HepG2 (cell line): ENCODE data around the gene FAAP100. TPM values are rescaled to one million over a fixed set of nuclear protein-coding genes. Genes with fewer than 3 reads are reported as not detected.

Experiments
- BCL3 ChIP-seq: sonication (generic); formaldehyde crosslinking; IDR thresholded peaks from 2 replicates; pipeline ENCODE4 v1.5.1; 2020; ENCODE audit warnings: mild to moderate bottlenecking, missing genetic modification reagents, moderate library complexity
- CHCHD3 ChIP-seq: sonication (generic); formaldehyde crosslinking; IDR thresholded peaks from 2 replicates; pipeline ENCODE4 v1.8.0; 2022; ENCODE audit warnings: mild to moderate bottlenecking, missing genetic modification reagents, moderate library complexity
- E2F5 ChIP-seq: sonication (generic); formaldehyde crosslinking; conservative IDR thresholded peaks from 2 replicates; pipeline ENCODE4 v1.4.0; 2020; ENCODE audit warnings: missing genetic modification reagents
- GPBP1L1 ChIP-seq: sonication (generic); formaldehyde crosslinking; IDR thresholded peaks from 2 replicates; pipeline ENCODE4 v1.5.0; 2020; ENCODE audit warnings: mild to moderate bottlenecking, missing genetic modification reagents
- HDAC2 ChIP-seq: sonication (generic); formaldehyde crosslinking; IDR thresholded peaks from 2 replicates; pipeline ENCODE4 v1.4.0; 2020; ENCODE audit warnings: missing genetic modification reagents
- HDAC6 ChIP-seq: fragments of 200-600 bp; sonication (generic); IDR thresholded peaks from 2 replicates; pipeline ENCODE4 v1.7.0; 2017; ENCODE audit warnings: mild to moderate bottlenecking, antibody characterized with exemption, low read length, low read depth
- HNF4G ChIP-seq, 2 experiments: sonication (generic) in 1 of 2; formaldehyde crosslinking in 1 of 2; IDR thresholded peaks; 2 replicates each; pipeline versions ENCODE4 v1.4.0 to v1.6.1; 2011 to 2020; ENCODE audit warnings: borderline replicate concordance in 2 of 2, low read depth in 2 of 2, mild to moderate bottlenecking in 2 of 2, low read length in 1 of 2, missing genetic modification reagents in 1 of 2, moderate library complexity in 1 of 2
- LCORL ChIP-seq, 2 experiments: fragments of 450-650 bp in 1 of 2; sonication (generic) in 1 of 2; formaldehyde crosslinking in 1 of 2; IDR thresholded peaks; 2 replicates each; pipeline versions ENCODE4 v1.5.0 to v1.6.1; 2017 to 2020; ENCODE audit warnings: antibody characterized with exemption in 1 of 2, missing genetic modification reagents in 1 of 2
- RELA ChIP-seq: sonication (generic); formaldehyde crosslinking; IDR thresholded peaks from 2 replicates; pipeline ENCODE4 v1.4.0; 2020; ENCODE audit warnings: missing genetic modification reagents
- SKIL ChIP-seq: sonication (generic); formaldehyde crosslinking; IDR thresholded peaks from 2 replicates; pipeline ENCODE4 v1.8.0; 2022; ENCODE audit warnings: missing genetic modification reagents, mild to moderate bottlenecking, moderate library complexity, borderline replicate concordance
- SMYD3 ChIP-seq: sonication (generic); formaldehyde crosslinking; IDR thresholded peaks from 2 replicates; pipeline ENCODE4 v1.8.1; 2023; ENCODE audit warnings: mild to moderate bottlenecking, missing genetic modification reagents
- STAG1 ChIP-seq: sonication (generic); formaldehyde crosslinking; IDR thresholded peaks from 2 replicates; pipeline ENCODE4 v1.4.0; 2020; ENCODE audit warnings: missing genetic modification reagents
- U2AF1 ChIP-seq: fragments of 200-400 bp; formaldehyde crosslinking; optimal IDR thresholded peaks from 2 replicates; pipeline ENCODE3; 2017; ENCODE audit warnings: mild to moderate bottlenecking, low read depth, low read length
- ZBTB14 ChIP-seq: sonication (generic); formaldehyde crosslinking; IDR thresholded peaks from 2 replicates; pipeline ENCODE4 v1.4.0; 2020; ENCODE audit warnings: missing genetic modification reagents
- ZBTB7A ChIP-seq: sonication (generic); formaldehyde crosslinking; IDR thresholded peaks from 2 replicates; pipeline ENCODE4 v1.8.0; 2022; ENCODE audit warnings: mild to moderate bottlenecking, missing genetic modification reagents
- ZFP82 ChIP-seq: sonication (generic); formaldehyde crosslinking; IDR thresholded peaks from 2 replicates; pipeline ENCODE4 v1.5.1; 2020; ENCODE audit warnings: mild to moderate bottlenecking, missing genetic modification reagents, borderline replicate concordance
- ZFY ChIP-seq: sonication (generic); formaldehyde crosslinking; IDR thresholded peaks from 2 replicates; pipeline ENCODE4 v1.4.0; 2020; ENCODE audit warnings: missing genetic modification reagents
- ZIK1 ChIP-seq: sonication (generic); formaldehyde crosslinking; IDR thresholded peaks from 2 replicates; pipeline ENCODE4 v1.5.0; 2020; ENCODE audit warnings: mild to moderate bottlenecking, low read depth, missing genetic modification reagents, borderline replicate concordance
- ZNF234 ChIP-seq: sonication (generic); formaldehyde crosslinking; conservative IDR thresholded peaks from 2 replicates; pipeline ENCODE4 v1.5.1; 2020; ENCODE audit warnings: mild to moderate bottlenecking, missing genetic modification reagents
- ZNF556 ChIP-seq: sonication (generic); formaldehyde crosslinking; IDR thresholded peaks from 2 replicates; pipeline ENCODE4 v1.4.0; 2020; ENCODE audit warnings: mild to moderate bottlenecking, missing genetic modification reagents, borderline replicate concordance
- ZNF563 ChIP-seq: sonication (generic); formaldehyde crosslinking; IDR thresholded peaks from 2 replicates; pipeline ENCODE4 v1.8.0; 2022; ENCODE audit warnings: mild to moderate bottlenecking, moderate library complexity, missing genetic modification reagents
- polyA plus RNA-seq, 8 experiments: library from polyadenylated mRNA; depleted of rRNA in 3 of 8; stranded (reverse) in 7 of 8; unstranded in 1 of 8; fragments of >200 nt; fragmentation: Illumina TruSeq in 4 of 8; extraction: Trizol in 4 of 8; gene quantifications; 2 replicates each; pipeline versions ENCODE4 v1.2.1 to v1.2.3, GENCODE V29; 2011 to 2016; ENCODE audit warnings: low read depth in 4 of 8, missing spikeins in 1 of 8, mixed read lengths in 1 of 8; ENCODE audit not compliant: insufficient read depth in 1 of 8
- total RNA-seq, 5 experiments: library from RNA; depleted of rRNA; stranded (reverse); fragments of >200 nt; fragmentation: Illumina TruSeq; extraction: Trizol; gene quantifications; 2 replicates each; pipeline ENCODE4 v1.2.3, GENCODE V29; 2016; ENCODE audit warnings: low read depth in 1 of 5

FAAP100 gene
- total and polyA plus RNA-seq, 2 of the 13 experiments (the other 11 are each of a cell fraction or from before 2014, with no cell fraction given) = 7.6 to 20.8 TPM

GRCh38 chr17:81519284-81520020 lies 32.7 kb downstream of the FAAP100 start (continued):
- TF ChIP-seq SKIL (CRISPR knock-in tag) = 0 out of 2 replicates have a peak, but pooled peaks have one; percentile 12
- no peak for TF ChIP-seq ZBTB14 (CRISPR knock-in tag)
- no peak for TF ChIP-seq SMYD3 (CRISPR knock-in tag)
- TF ChIP-seq U2AF1 = peak; percentile 13
- TF ChIP-seq E2F5 (CRISPR knock-in tag) = no peak; the same call in 1 of the 2 replicates
- TF ChIP-seq GPBP1L1 = no peak
- peak; percentile 58 for TF ChIP-seq ZFY
- no peak for TF ChIP-seq HDAC6
- 0 out of 2 replicates have a peak, but pooled peaks have one; percentile 11 for TF ChIP-seq ZNF563
- 0 out of 2 replicates have a peak, but pooled peaks have one; percentile 79 for TF ChIP-seq ZFP82
- no peak for TF ChIP-seq LCORL (IDR thresholded peaks at IDR 0.05)
- TF ChIP-seq LCORL (CRISPR knock-in tag; IDR thresholded peaks at IDR 0.05) = peak; percentile 84
- TF ChIP-seq HNF4G (IDR thresholded peaks at IDR 0.05; ENCODE audit: borderline replicate concordance, low read depth, low read length) = no peak
- TF ChIP-seq HNF4G (CRISPR knock-in tag; IDR thresholded peaks at IDR 0.05; ENCODE audit: borderline replicate concordance, low read depth) = no peak; the same call in 1 of the 2 replicates
- 0 out of 2 replicates have a peak, but pooled peaks have one; percentile 45 for TF ChIP-seq ZNF556 (CRISPR knock-in tag)
- TF ChIP-seq ZNF234 = no peak
- peak; percentile 43 for TF ChIP-seq STAG1 (CRISPR knock-in tag)
- peak; percentile 34; the same call in 1 of the 2 replicates for TF ChIP-seq RELA (CRISPR knock-in tag)
- 0 out of 2 replicates have a peak, but pooled peaks have one; percentile 21 for TF ChIP-seq ZIK1 (CRISPR knock-in tag)
- TF ChIP-seq BCL3 (CRISPR knock-in tag) = peak; percentile 60; the same call in 1 of the 2 replicates
- 0 out of 2 replicates have a peak, but pooled peaks have one; percentile 68 for TF ChIP-seq CHCHD3 (CRISPR knock-in tag)
- peak; percentile 51 for TF ChIP-seq HDAC2 (CRISPR knock-in tag)
- no peak; the same call in 1 of the 2 replicates for TF ChIP-seq ZBTB7A (CRISPR knock-in tag)
